A549 (cell line): ENCODE measurements around the gene MTIF3.

Experiments
- CBX8 ChIP-seq: fragments of 200-600 bp; sonication (generic); IDR thresholded peaks from 2 replicates; pipeline ENCODE4 v1.6.1; 2016
- CEBPB ChIP-seq, 2 experiments: fragments of >200 bp in 1 of 2; sonication (Bioruptor Twin) in 1 of 2; formaldehyde crosslinking in 1 of 2; IDR thresholded peaks; 2 replicates each; pipeline ENCODE4 v1.6.1; 2012 to 2016
- CTCF ChIP-seq: fragments of >200 bp; sonication (Bioruptor Twin); formaldehyde crosslinking; IDR thresholded peaks from 3 replicates; pipeline ENCODE4 v1.5.1; 2016
- HDAC2 ChIP-seq: fragments of 200-600 bp; sonication (generic); IDR thresholded peaks from 2 replicates; pipeline ENCODE4 v1.6.1; 2016
- MAX ChIP-seq: IDR thresholded peaks from 2 replicates; pipeline ENCODE4 v1.6.1; 2012
- MAZ ChIP-seq: fragments of 150-350 bp; IDR thresholded peaks from 2 replicates; pipeline ENCODE4 v1.6.1; 2014; ENCODE audit warnings: antibody characterized with exemption, low read depth, low read length, borderline replicate concordance
- MYC ChIP-seq: IDR thresholded peaks from 2 replicates; pipeline ENCODE4 v1.6.1; 2012; ENCODE audit warnings: mild to moderate bottlenecking, inconsistent platforms, low read length, improper control_type of control experiment, borderline replicate concordance
- POLR2A ChIP-seq: IDR thresholded peaks from 2 replicates; pipeline ENCODE4 v1.6.1; 2012; ENCODE audit warnings: mild to moderate bottlenecking, low read length
- RAD21 ChIP-seq, 2 experiments: fragments of >200 bp in 1 of 2; sonication (Bioruptor Twin) in 1 of 2; formaldehyde crosslinking in 1 of 2; IDR thresholded peaks in 1 of 2; conservative IDR thresholded peaks in 1 of 2; 2 replicates in 1 of 2; 3 replicates in 1 of 2; pipeline ENCODE4 v1.6.1; 2012 to 2018; ENCODE audit warnings: inconsistent platforms in 1 of 2
- RCOR1 ChIP-seq: fragments of 150-350 bp; IDR thresholded peaks from 2 replicates; pipeline ENCODE4 v1.6.1; 2014; ENCODE audit warnings: antibody characterized with exemption, low read length, low read depth
- REST ChIP-seq: fragments of 200-600 bp; sonication (generic); IDR thresholded peaks from 2 replicates; pipeline ENCODE4 v1.6.1; 2016; ENCODE audit warnings: antibody characterized with exemption, mild to moderate bottlenecking, moderate library complexity
- RFX5 ChIP-seq: fragments of 450-650 bp; IDR thresholded peaks from 2 replicates; pipeline ENCODE4 v1.7.1; 2014; ENCODE audit warnings: antibody characterized with exemption, mild to moderate bottlenecking, moderate library complexity

DNA sequence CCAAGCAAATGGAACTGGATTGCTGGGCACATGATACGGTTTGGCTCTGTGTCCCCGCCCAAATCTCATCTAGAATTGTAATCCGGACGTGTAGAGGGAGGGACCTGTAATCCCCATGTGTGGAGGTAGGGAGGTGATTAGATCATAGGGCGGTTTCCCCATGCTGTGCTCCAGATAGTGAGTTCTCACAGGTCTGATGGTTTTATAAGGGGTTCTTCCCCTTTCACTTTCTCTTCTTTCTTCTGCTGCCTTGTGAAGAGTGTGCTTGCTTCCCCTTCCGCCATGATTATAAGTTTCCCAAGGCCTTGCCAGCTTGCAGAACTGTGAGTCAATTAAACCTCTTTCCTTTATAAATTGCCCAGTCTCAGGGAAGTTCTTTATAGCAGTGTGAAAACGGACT is 32.6 kb upstream of the MTIF3 start:
- TF ChIP-seq REST (no peak), RCOR1 (no peak), CTCF (no peak), MAX (no peak), CBX8 (no peak), HDAC2 (no peak), MAZ (no peak), POLR2A (no peak), CEBPB (IDR thresholded peaks at IDR 0.05) (no peak), RAD21 (conservative IDR thresholded peaks at IDR 0.05 in 1 of 2, IDR thresholded peaks at IDR 0.05 in 1 of 2) (no peak), MYC (no peak), RFX5 (no peak)
